Tibial nerve (tissue), 4 donors: ENCODE measurements around the gene IQSEC3. TPM values are rescaled to one million over a fixed set of nuclear protein-coding genes. Genes with fewer than 3 reads are reported as not detected.

Source experiments
- DNase-seq, 2 donors: peaks; one replicate each; pipeline ENCODE4 v3.0.0-alpha.2; 2019; ENCODE audit warnings: low spot score in 2 of 2
- H3K27ac ChIP-seq, 4 donors: fragments of 200-600 bp; sonication (generic) in 3 of 4; one replicate each; pipeline ENCODE4 v1.5.1; 2017 to 2019; ENCODE audit warnings: mild to moderate bottlenecking in 1 of 4
- H3K27me3 ChIP-seq, 2 donors: fragments of 200-600 bp; sonication (generic) in 1 of 2; one replicate each; pipeline versions ENCODE4 v1.5.1 to v1.6.0; 2017 to 2019
- H3K36me3 ChIP-seq, 3 donors: fragments of 200-600 bp; sonication (generic); one replicate each; pipeline ENCODE4 v1.5.1; 2018 to 2019
- H3K4me1 ChIP-seq, 4 donors: fragments of 200-600 bp; sonication (generic) in 3 of 4; one replicate each; pipeline ENCODE4 v1.5.1; 2017 to 2019
- H3K4me3 ChIP-seq, 4 donors: fragments of 200-600 bp; sonication (generic) in 3 of 4; one replicate each; pipeline ENCODE4 v1.5.1; 2017 to 2019; ENCODE audit warnings: mild to moderate bottlenecking in 1 of 4, moderate library complexity in 1 of 4
- H3K9me3 ChIP-seq, 4 donors: fragments of 200-600 bp; sonication (generic) in 3 of 4; one replicate each; pipeline ENCODE4 v1.5.1; 2017 to 2019
- CTCF ChIP-seq, 5 experiments: fragments of 200-600 bp in 3 of 5; fragments of 450-650 bp in 2 of 5; sonication (generic) in 3 of 5; IDR thresholded peaks; one replicate each; pipeline ENCODE4 v1.5.1; 2016 to 2019; ENCODE audit warnings: antibody characterized with exemption in 5 of 5, mild to moderate bottlenecking in 3 of 5, moderate library complexity in 2 of 5
- EP300 ChIP-seq, 2 donors: sonication (generic); formaldehyde crosslinking; IDR thresholded peaks; one replicate each; pipeline ENCODE4 v1.6.1; 2017; ENCODE audit warnings: antibody characterized with exemption in 2 of 2, mild to moderate bottlenecking in 1 of 2
- POLR2A ChIP-seq, 2 donors: fragments of 450-650 bp; IDR thresholded peaks; one replicate each; pipeline ENCODE4 v1.6.1; 2017; ENCODE audit warnings: antibody characterized with exemption in 2 of 2, mild to moderate bottlenecking in 2 of 2, moderate library complexity in 2 of 2
- WGBS, 2 donors: methylation state at CpG; one replicate each; pipeline ENCODE4 v1.1.5; 2018; 5-methylcytosine and 5-hydroxymethylcytosine counted together
- total RNA-seq, 4 donors: library from RNA; depleted of rRNA; stranded (reverse); fragments of >200 nt; gene quantifications; one replicate each; pipeline ENCODE4 v1.1.0, GENCODE V29; 2016

Gene IQSEC3
- total RNA-seq, 4 donors from 2014 or later, result 0.84 to 6.5 (median 1.6) TPM

GRCh38 chr12:201361-201760, 134.8 kb downstream of the IQSEC3 start:
- H3K27me3 ChIP-seq, result peaks cover 0 to 31% of the 10 kb centered on the region in 2 donors

GRCh38 chr12:202081-202731, 135.6 kb downstream of the IQSEC3 start:
- TF ChIP-seq EP300 (IDR thresholded peaks at IDR 0.05) (no peak), POLR2A (IDR thresholded peaks at IDR 0.05) (no peak), CTCF (IDR thresholded peaks at IDR 0.05) (no peak)
- Histone ChIP-seq H3K27ac (no peak overlapping the region), H3K4me1 (peaks cover 0 to 20% (median 1%) of the 10 kb centered on the region in 4 donors), H3K36me3 (no peaks in the 10 kb centered on the region), H3K9me3 (no peaks in the 10 kb centered on the region), H3K27me3 (peaks cover 0 to 34% of the 10 kb centered on the region in 2 donors), H3K4me3 (no peak overlapping the region)
- WGBS, 2 donors, result 58 to 62% methylated on average over 15 of the region's 15 CpGs
- DNase-seq, result no peak

More at GRCh38 chr12:201361-201760, 134.8 kb downstream of the IQSEC3 start:
- Histone ChIP-seq H3K4me1 (peaks cover 0 to 20% (median 1%) of the 10 kb centered on the region in 4 donors), H3K36me3 (no peaks in the 10 kb centered on the region), H3K4me3 (no peak overlapping the region), H3K27ac (no peak overlapping the region), H3K9me3 (no peaks in the 10 kb centered on the region)
- no peak for TF ChIP-seq POLR2A (IDR thresholded peaks at IDR 0.05)
- TF ChIP-seq EP300 (IDR thresholded peaks at IDR 0.05), result no peak
- no peak for TF ChIP-seq CTCF (IDR thresholded peaks at IDR 0.05)
- WGBS, 2 donors, result 86 to 87% methylated on average over 8 of the region's 8 CpGs
- no peak for DNase-seq

GRCh38 chr12:203074-203461, 136.5 kb downstream of the IQSEC3 start:
- H3K9me3 ChIP-seq, result no peaks in the 10 kb centered on the region
- H3K27me3 ChIP-seq, result peaks cover 0 to 34% of the 10 kb centered on the region in 2 donors
- peak overlapping the region in 3 of 4 donors; percentile 44 to 58 (median 47) for H3K4me3 ChIP-seq
- 65 to 68% methylated on average over 13 to 14 of the region's 16 CpGs for WGBS, 2 donors
- DNase-seq, result no peak
- H3K27ac ChIP-seq, result no peak overlapping the region
- H3K4me1 ChIP-seq, result peaks cover 0 to 20% (median 1%) of the 10 kb centered on the region in 4 donors
- no peaks in the 10 kb centered on the region for H3K36me3 ChIP-seq
- TF ChIP-seq CTCF (IDR thresholded peaks at IDR 0.05) (no peak), EP300 (IDR thresholded peaks at IDR 0.05) (no peak), POLR2A (IDR thresholded peaks at IDR 0.05) (no peak)

- Histone ChIP-seq H3K27ac (no peak overlapping the region), H3K4me3 (peak overlapping the region; percentile 15 to 58 (median 46)), H3K27me3 (peaks cover 0 to 32% of the 10 kb centered on the region in 2 donors), H3K9me3 (no peaks in the 10 kb centered on the region), H3K36me3 (no peaks in the 10 kb centered on the region), H3K4me1 (peaks cover 0 to 20% (median 1%) of the 10 kb centered on the region in 4 donors)
- no peak for TF ChIP-seq EP300 (IDR thresholded peaks at IDR 0.05)
- TF ChIP-seq POLR2A (IDR thresholded peaks at IDR 0.05), result no peak
- peak in 4 of 5 experiments; percentile 16 to 54 (median 25) for TF ChIP-seq CTCF (IDR thresholded peaks at IDR 0.05)
- 20 to 53% methylated on average over 32 to 41 of the region's 84 CpGs for WGBS, 2 donors
- no peak for DNase-seq
Observed at GRCh38 chr12:203462-204260, 137.1 kb downstream of the IQSEC3 start.

GRCh38 chr12:204261-204678, 137.7 kb downstream of the IQSEC3 start:
- Histone ChIP-seq H3K9me3 (no peaks in the 10 kb centered on the region), H3K27me3 (peaks cover 0 to 27% of the 10 kb centered on the region in 2 donors), H3K4me3 (peak overlapping the region in 2 of 4 donors; percentile 44 to 58), H3K36me3 (no peaks in the 10 kb centered on the region), H3K27ac (no peak overlapping the region), H3K4me1 (peaks cover 0 to 17% (median 1%) of the 10 kb centered on the region in 4 donors)
- no peak for TF ChIP-seq CTCF (IDR thresholded peaks at IDR 0.05)
- TF ChIP-seq EP300 (IDR thresholded peaks at IDR 0.05), result no peak
- no peak for TF ChIP-seq POLR2A (IDR thresholded peaks at IDR 0.05)
- WGBS, 2 donors, result 83 to 85% methylated on average over 11 of the region's 11 CpGs
- no peak for DNase-seq
